CD4-positive, alpha-beta T cell treated with Interleukin-12 subunit alpha and Interleukin-12 subunit beta, for 1 hour (primary cell): ENCODE data around the gene NFATC1.
A peak's percentile ranks its signal among the peaks of the same experiment; 100 is the strongest.
"Not testable (repeated sequence)": the region's sequence is repeated elsewhere in the genome, so short reads cannot be mapped to it uniquely, and the experiment has no call there.

Source experiments
- DNase-seq: peaks from one replicate; pipeline ENCODE4 v3.0.0-alpha.2; 2020

The NFATC1 gene

DNA sequence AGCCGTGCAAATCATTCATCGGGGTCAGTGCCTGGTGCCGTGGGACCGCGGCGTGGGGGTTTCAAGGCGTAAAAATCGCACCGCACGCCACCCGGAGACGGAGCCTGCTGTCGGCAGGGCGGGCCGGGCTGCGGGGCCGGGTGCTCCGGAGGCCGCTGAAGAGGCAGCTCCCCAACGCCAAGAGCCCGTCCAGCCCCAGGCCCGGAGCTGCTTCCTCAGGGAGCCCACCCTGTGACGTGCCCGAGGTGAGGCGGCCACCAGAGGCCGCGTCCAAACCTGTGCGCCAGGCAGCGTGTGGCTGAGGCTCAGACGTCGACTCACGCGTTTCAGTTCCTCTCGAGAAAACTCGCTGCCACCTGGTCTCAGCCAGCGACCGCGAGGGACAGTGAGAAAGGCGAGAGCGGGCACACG lies 98.1 kb downstream of the NFATC1 start:
- DNase-seq, result no peak

DNA sequence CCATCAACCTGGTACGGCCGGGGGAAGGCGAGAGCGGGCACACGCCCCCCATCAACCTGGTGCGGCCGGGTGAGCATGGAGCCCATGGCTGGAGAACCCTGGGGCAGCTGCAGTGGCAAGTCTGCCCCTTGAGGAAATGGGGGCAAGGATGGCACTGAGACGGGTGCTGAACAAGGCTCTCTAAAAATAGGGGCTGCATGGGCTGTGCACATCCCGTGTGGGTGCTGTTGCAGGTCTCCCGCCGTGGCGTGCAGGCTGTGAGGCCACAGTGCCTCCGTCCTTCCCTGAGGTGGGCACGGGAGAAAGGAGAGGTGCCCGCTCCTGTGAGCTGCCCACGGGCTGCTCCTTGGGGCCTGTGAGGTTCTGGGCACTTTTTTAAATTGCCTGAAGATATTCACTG lies 99.2 kb downstream of the NFATC1 start:
- no peak for DNase-seq

DNA sequence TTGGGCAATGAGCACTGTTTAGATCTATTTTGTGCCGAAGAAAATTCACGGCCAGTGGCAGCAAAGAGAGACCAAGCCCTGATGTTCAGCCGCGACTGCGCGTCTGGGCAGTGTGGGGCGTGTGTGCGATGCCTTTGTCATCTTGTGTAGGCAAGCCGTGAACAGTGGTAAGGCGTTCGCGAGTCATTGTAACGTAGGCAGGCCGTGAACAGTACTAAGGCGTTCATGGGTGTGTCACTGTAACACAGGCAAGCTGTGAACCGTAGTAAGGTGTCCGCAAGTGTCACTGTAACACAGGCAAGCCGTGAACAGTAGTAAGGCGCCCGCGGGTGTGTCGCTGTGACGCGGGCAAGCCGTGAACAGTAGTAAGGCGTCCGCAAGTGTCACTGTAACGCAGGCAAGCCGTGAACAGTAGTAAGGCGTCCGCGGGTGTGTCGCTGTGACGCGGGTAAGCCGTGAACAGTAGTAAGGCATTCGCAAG lies 99.9 kb downstream of the NFATC1 start:
- no peak for DNase-seq

DNA sequence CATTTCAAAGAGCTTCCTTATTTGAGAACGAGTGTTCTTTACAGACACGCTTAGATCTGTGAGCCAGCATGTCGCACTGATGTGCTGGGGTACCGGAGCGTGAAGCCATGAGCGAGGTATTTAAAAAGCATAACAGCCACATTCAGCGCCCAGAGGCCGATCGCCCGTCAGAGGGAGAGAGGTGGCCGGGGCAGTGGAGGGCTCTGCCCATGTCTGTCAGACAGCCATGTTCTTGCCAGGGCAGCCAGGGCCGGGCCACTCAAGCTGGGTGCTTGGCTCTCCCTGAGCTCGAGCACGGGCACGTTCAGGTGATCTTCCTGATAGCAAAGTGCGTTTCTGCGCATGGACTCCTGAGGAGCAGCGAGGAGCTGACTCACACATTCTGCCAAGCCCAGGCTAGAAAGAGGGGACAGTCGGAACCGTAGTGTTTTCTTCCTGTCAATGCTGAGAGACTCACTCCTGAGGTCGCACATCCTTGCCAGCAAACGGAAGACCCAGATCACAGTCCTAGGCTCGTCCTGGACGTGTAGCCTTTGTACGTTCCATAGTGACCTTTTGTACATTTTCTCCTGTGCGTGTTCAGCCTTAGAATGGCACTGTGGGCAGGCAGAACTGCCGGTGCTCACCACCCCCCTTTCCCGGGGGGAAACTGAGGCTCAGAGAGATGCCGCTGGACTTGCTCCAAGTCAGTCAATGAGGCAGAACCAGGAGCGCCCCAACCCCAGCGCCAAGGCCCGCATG lies 100.7 kb downstream of the NFATC1 start:
- no peak for DNase-seq

DNA sequence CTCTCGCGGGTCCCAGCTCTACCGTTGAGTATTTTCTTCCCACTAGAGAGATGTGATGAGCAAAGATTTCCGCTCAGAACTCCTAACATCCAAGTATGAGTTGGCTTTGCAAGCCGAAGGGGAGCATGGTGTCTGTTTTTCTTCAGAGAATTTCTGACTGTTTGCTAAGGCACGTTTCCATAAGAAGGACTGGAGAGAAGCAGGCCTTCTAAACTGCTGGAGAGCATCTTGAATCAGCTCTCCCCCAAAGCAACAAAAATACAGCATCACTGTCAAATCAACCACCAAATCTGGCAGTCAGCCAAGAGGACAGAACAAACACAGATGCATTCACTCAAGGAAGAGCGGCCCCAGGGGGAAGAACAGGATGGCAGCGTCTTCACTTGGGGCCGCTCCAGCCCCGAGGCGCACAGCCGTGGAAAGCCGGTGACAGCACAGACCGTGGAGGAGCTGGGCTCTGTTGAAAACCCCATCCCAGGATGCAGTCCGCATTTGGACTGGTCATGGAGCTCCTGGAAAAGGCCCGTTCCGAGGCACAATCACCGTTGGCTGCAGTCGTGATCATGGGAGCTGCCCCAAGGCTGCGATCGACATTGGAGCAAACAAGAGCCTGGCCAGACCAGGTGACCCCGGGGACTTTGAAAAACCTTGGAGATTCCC lies 101.4 kb downstream of the NFATC1 start:
- no peak for DNase-seq

DNA sequence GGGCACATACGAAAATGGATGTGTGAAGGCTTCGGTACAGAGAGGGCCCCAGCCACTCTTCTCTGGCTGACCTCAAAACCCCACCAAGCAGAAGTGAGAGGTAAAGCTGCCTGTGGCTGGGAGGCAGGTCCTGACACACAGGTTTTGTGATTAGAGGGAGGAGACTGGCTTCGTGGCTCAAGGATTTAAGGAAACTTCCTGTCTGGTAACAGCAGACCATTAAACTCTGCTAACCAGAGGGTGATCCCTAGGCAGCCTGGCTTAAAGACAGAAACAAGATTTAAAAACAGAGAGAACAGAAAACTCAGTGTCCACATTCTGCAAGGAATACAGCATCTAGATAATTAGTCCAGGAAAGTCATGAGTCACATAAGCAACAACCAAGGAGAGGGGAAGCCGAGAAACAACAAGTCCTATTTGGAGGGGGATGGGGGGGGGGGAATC lies 101.9 kb downstream of the NFATC1 start:
- DNase-seq, result no peak

DNA sequence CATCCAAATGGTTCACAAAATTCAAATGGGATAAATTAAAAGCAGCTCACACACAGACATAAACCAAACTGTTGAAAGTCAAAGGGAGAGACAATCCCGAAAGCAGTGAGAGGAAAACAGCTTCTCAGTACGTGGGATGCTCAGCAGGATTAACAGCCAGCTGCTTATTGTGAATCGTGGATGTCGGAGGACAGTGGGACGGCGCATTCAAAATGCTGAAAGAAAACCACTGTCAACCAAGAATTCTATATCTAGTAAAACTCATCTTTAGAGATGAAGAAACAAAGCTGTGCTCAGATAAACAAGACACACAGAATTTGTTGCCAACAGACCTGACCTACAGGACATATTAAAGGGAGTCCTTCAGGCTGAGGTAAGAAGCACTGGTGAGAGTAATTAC lies 102.9 kb downstream of the NFATC1 start:
- DNase-seq, result no peak

DNA sequence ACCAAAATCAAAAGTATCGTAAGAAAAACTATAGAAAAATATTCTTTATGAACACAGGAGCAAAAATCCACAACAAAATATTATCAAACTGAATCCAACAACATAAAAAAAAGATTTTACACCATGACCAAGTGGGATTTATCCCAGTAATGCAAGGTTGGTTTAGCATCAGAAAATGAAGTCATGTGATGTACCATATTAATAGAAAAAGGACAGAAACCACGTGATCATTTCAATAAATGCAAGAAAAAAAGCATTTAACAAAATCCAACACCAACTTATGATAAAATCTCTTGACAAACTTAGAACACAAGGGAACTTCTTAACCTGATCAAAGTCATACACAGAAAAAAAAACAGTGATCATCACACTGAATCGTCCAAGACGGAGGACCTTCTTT lies 105.3 kb downstream of the NFATC1 start:
- DNase-seq, result no peak

DNA sequence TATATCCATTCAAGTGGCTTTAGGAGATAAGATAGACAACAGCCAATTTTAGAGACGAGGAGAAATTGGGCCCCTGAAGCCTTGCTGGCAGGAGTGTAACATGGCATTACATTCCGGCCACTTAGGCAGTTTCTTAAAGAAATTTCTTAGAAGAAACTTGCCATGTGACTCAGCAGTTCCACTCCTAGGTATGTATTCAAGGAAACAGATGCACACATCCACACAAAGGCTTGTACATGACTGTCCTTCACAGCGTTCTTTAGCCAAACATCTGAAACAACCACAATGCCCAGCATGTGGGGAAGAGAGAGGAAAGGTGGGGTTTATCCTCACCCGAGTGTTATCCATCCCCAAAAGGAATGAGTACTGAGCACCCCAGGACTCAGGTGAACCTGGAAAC lies 107.1 kb downstream of the NFATC1 start:
- DNase-seq, result no peak

DNA sequence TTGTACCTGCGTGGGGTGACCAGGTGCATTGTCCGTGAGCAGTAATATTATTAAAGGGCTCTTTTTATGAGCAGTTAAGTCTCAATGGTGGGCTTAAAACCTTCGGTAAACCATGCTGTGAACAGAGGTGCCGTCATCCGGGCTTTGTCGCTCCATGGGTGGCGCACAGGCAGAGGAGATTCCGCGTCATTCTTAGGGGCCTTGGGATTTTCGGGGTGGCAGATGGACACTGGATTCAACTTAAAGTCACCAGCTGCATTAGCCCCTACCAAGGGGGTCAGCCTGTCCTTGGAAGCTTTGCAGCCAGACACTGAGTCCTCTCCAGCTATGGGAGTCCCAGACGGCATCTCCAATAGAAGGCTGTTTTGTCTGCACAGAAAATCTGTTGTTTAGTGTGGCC lies 107.7 kb downstream of the NFATC1 start:
- no peak for DNase-seq

DNA sequence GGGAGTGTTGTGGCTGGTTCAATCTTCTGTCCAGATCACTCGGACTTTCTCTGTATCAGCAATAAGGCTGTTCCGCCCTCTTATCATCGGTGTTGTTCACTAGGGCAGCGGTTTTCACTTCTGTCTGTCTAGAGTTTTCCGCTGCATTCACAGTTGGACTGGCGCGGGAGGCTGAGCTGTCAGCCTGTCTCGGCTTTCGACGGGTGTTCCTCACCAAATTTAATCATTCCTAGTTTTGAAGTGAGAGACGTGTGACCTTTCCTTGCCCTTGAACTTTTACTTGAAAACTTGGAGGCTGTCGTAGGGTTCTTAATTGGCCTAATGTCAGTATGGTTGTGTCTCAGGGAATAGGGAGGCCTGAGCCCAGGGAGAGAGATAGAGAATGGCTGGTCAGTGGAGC lies 108.3 kb downstream of the NFATC1 start:
- DNase-seq, result no peak

DNA sequence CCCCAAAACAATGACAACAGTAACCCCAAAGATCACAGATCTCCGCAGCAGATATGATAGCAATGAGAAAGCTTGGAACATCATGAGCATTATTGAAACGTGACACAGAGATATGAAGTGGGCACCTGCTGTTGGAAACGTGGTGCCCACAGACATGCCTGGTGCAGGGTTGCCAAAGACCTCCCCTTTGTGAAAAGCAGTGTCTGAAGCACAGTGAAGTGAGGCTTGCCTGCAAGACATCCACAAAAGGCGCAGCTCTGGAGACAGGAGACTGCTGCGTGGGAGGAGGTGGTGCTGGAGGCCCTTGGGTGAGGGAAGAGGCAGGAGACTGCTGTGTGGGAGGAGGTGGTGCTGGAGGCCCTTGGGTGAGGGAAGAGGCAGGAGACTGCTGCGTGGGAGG lies 108.8 kb downstream of the NFATC1 start:
- DNase-seq, result not testable (repeated sequence)

DNA sequence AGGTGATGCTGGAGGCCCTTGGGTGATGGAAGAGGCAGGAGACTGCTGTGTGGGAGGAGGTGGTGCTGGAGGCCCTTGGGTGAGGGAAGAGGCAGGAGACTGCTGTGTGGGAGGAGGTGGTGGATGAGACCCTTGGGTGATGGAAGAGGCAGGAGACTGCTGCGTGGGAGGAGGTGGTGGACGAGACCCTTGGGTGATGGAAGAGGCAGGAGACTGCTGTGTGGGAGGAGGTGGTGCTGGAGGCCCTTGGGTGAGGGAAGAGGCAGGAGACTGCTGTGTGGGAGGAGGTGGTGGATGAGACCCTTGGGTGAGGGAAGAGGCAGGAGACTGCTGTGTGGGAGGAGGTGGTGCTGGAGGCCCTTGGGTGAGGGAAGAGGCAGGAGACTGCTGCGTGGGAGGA lies 109.7 kb downstream of the NFATC1 start:
- DNase-seq, result not testable (repeated sequence)

DNA sequence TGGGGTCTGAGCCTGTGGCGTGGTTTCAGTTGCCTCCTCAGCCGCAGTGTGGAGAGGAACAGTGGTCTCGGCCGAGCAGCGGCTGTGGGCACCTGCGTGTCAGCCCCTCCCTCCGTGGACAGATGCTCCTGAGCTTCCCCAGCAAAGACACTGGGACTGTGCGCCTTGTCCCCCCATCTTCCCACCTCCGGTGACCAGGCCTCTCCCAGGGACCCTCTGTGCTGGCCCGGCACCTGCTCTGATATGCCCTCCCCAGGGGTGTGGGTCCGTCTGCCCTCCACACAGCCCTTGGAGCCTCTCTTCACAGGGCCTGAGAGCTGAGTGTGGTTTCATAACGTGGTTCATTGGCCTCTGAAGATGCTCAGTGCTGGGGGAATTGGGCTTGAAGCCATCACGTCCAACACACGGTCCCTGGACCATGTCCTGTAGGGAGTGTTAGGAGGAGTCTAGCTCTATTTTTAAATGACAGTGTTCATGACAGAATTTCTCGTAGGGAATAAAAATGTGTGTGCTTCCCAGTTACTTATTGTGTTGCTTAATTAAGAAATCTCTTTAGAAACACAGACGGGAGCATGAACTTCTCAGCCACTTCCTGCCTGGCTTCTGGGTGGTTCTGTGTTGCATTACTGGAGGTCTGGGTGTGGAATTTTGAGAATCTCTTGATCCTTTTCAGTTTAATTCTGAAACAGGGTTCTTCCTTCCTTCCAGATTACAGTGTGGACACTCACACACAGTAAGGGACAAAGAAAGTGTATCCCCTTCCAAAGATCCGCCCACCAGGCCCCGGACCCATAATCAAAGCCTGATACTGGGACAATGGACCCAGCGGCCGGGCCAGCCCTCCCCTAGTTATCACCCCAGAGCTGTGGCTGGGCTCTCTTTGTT lies 110.7 kb downstream of the NFATC1 start:
- DNase-seq, result no peak

DNA sequence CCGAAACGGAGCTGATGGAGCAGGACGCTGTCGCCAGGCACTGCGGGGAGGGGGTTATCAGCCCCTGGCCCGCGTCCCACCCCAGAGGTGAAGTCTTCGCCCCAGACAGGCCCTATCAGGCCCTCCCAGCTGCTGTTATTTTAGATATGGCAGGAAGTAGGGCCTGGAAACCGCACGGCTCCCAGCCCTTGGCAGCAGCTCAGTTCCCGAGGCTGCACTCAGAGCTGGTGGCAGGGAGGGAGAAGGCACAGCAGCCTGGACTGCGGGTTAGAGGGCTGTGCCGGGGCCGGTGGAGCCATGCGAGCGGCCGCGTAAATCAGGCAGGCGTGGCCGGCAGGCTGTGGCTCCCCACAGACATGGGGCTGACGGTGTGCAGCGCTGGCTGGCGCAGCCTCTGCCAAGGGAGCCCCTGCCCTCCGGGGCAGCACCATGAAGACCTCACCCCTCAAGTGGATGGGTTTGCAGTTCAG lies 111.4 kb downstream of the NFATC1 start:
- DNase-seq, result peak; percentile 12

DNA sequence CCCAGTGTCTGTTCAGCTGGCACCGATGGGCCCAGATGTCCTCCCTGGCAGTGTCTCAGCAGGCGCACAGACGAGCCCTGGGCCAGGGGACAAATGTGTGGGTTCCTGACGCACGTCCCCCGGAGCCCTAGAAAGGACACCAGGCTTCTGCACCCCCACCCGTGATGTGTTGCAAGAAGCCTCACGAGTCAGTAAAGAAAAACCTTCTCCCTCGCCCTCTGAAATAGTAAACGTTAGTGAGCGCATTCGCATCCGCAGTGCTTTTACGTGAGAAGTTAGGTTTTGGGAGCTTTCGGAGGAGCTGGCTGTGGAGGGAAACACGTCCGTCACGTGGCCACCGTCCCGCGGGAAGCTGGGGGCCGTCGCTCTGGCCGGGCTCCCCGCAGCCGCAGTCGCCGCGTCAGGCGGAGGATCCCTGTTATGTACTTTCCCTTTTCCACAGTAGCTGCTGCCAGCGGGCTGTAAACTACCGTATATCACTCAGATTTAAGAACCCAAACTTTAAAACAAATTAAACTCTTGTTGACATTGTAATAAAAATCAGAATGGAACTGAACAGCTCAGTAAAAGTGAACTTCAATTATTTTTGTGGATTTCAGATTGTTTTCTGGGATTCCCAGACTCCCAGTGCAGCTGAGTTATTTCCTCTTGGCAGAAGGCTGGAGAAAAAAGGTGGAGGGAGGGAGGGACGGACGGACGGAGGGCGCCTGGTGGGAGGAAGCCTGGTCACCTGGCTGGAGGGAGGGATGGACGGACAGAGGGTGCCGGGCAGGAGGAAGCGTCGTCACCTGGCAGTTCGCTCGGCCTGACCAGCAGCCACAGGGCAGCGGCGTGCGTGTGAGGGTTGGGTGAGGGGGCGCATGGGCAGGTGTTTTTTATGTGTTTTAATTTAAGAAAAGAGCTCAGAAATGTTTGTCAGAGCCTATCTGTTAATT lies 112.1 kb downstream of the NFATC1 start:
- DNase-seq, result no peak

DNA sequence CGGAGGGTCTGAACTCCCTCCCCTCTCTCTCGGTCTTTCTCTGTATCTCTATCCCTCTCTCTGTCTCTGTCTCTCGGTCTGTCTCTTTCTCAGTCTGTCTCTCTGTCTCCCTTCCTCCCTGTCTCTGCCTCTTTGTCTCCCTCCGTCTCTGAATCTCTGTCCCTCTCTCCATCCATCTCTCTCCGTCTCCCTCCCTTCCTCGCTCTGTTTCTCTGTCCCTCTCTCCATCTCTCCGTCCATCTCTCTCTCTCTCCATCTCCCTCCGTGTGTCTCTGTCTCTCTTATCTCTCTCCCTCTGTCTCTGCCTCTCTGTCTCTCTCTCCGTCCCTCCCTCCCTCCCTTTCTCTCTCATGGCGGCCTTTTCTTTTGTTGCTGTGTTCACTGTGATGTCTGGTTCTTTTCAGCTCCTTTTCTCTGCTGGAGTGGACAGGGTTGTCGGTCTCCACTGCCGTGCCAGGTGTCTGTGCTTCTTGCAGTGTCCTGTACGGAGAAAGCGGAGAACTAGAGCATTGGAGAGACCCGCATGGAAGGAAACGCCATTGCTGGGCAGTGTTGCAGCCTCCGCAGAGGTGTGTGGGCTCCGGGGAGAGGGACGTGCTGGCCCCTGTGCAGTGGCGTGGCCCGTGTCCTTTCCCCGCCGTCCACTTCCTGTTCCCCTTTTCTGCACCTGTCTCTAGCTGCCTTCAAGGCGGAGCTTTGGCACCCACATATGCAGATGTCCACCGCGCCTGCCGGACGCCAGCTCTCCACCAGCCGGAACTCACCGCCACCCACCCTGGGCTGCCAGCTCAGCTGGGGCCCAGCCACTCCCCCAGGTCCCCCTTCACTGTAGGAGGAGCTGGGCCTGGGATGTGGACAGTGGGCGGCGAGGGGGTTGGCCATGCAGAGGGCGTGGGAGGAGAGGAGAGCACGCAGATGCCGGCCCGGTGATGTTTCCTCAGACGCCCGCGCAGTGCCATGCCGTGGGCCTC lies 113.1 kb downstream of the NFATC1 start:
- no peak for DNase-seq

DNA sequence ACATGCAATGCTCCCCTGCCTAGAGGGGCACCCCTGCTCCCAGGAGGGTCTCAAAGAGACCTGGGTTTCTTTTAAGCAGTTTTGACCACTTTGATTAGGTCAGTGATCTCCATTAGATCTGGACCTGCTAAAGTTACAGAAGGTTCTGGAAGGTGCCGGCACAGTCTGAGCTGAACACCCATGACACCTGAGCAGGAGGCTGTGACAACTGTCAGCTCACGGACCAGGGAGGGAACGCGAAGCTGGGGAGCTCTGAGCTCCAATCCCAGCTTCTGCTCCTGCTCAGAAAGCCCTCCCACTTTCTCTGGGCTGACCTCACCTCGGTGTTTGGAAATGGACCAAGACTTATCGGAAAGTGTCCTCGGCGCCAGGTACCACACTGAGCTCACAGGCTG lies 113.8 kb downstream of the NFATC1 start:
- no peak for DNase-seq

DNA sequence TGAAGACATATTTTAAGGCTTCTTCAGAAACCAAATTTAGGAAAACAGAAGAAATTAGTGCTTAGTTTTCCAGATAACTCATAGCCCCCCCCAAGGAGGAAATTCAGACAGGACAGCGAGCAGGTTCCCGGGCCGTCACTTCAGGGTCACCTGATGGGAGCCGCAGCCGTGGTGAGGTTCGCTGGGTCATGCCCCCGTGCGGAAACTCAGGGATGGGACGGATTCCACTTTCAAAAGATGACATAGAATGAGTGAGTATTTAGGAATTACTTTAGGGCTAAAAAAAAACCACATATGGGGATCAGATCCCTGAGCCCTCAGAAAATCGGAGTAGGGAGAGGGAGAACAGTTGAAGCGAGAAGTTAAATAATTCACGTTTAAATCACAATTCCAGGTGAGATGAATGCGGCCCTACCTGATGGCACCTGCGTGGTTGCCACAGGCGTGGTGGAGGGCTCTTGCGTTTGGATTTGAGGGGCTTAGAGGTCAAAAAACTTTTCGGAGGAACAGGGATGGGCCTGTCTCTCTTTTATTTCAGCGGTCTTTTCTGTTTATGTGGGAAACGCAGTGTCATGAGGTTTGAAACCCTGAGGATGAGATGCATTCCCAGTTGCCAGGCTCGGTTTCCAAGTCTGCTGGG lies 114.4 kb downstream of the NFATC1 start:
- DNase-seq, result no peak

DNA sequence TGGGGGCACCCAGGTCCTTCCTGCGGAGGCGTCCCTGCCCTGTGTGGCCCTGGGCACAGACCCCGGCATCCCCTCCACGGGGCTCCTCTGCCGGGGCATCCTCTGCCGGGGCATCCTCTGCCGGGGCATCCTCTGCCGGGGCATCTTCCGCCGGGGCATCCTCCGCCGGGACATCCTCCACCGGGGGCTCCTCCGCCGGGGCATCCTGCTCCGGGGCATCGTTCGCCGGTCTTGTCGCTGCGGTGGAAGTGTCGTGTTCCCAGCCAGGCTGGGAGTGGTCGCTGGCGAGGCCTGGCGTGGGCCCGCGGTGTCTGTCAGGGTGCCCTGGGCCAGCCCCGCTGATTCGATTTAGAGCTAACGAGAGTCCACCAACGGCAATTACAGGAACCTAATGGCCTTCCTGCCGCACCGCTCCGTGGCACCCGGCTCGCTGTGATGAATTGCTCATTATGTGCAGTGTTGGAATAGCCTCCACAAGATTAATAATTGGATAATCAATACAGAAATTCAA lies 115.1 kb downstream of the NFATC1 start:
- no peak for DNase-seq
